Right lobe of liver (tissue), 4 donors: ENCODE measurements around the gene LMO4.

Experiments
- POLR2A ChIP-seq: fragments of 450-650 bp; IDR thresholded peaks from one replicate; pipeline ENCODE4 v1.6.1; 2017; ENCODE audit warnings: antibody characterized with exemption, mild to moderate bottlenecking
- TF ChIP-seq, protein P1 (sequence below), 4 donors: fragments of 200-600 bp in 3 of 4; fragments of 450-650 bp in 1 of 4; IDR thresholded peaks; one replicate each; pipeline versions ENCODE4 v1.5.1 to v1.8.0; 2016 to 2022; ENCODE audit warnings: antibody characterized with exemption in 4 of 4, mild to moderate bottlenecking in 2 of 4
- donor health status: DM: no; HTN: no; CAD: no.
- donor health status: DM: no; HTN: no; CAD: no.
- donor health status: DM: no; HTN: yes; CAD: no.

DNA sequence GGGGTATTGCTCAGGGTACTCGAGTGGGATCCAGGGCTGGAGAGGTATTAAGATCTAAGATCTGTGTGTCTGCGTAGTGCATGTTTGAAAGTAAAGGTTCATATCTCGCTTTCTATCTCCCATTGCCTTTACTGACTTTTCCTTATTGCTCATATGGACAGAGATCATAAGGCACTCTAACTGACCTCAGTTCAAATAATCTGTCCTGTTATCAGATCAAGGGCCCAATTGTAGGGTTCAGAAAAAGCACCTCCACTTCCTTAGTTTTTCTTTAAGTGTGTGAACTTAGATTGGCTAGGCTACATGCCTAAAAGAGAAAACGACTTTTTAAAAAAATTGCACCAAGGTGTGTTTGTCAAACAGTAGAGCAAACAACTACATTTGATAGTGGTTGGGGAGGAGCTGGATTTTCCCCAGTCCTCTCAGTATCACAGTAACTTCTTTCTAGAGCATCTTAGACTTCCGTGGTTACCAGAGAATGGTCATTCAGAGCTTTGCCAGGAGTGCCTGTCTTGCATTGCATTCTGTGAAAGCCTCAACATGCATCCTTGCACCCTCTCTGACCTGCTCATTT lies 57.6 kb downstream of the LMO4 start:
- TF ChIP-seq, protein P1, sequence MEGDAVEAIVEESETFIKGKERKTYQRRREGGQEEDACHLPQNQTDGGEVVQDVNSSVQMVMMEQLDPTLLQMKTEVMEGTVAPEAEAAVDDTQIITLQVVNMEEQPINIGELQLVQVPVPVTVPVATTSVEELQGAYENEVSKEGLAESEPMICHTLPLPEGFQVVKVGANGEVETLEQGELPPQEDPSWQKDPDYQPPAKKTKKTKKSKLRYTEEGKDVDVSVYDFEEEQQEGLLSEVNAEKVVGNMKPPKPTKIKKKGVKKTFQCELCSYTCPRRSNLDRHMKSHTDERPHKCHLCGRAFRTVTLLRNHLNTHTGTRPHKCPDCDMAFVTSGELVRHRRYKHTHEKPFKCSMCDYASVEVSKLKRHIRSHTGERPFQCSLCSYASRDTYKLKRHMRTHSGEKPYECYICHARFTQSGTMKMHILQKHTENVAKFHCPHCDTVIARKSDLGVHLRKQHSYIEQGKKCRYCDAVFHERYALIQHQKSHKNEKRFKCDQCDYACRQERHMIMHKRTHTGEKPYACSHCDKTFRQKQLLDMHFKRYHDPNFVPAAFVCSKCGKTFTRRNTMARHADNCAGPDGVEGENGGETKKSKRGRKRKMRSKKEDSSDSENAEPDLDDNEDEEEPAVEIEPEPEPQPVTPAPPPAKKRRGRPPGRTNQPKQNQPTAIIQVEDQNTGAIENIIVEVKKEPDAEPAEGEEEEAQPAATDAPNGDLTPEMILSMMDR (IDR thresholded peaks at IDR 0.05): no peak
- TF ChIP-seq POLR2A: no peak
